IMR-90 (cell line): ENCODE results near the gene SIM1. TPM values are rescaled to one million over a fixed set of nuclear protein-coding genes. Genes with fewer than 3 reads are reported as not detected.

Experiments
- ATAC-seq: fragments of 200-7000 bp; cut with Tn5 transposase; 2 replicates; pipeline ENCODE4 v1.9.1; 2020; ENCODE audit warnings: low read depth, mild to moderate bottlenecking, moderate library complexity
- BruUV-seq: library from RNA; stranded (reverse); fragments of 400-500 nt; replicated peaks from 2 replicates; lab custom pipeline; 2021; lab: Mats Ljungman, UMichigan
- CTCF ChIA-PET: fragments of 300-600 bp; formaldehyde crosslinking; extraction: SDS; loops from one replicate; lab custom pipeline; 2021; ENCODE audit warnings: antibody characterized with exemption; lab: Yijun Ruan, JAX
- POLR2A ChIA-PET: fragments of 300-600 bp; sonication (Branson Sonifier 250); formaldehyde crosslinking; loops from one replicate; lab custom pipeline; 2022; ENCODE audit warnings: antibody characterized with exemption; ENCODE audit not compliant: unreplicated experiment; lab: Charles Lee
- DNase-seq: peaks from one replicate; pipeline ENCODE4 v3.0.0; 2013
- H2AFZ ChIP-seq: replicated peaks from 2 replicates; pipeline ENCODE3; 2013; ENCODE audit warnings: low read length, mild to moderate bottlenecking; ENCODE audit not compliant: poor library complexity
- H2AK5ac ChIP-seq: 2 replicates; pipeline ENCODE4 v1.6.1; 2013; ENCODE audit warnings: low read depth, low read length, inconsistent platforms
- H2AK9ac ChIP-seq: replicated peaks from 2 replicates; pipeline ENCODE3; 2013; ENCODE audit warnings: mild to moderate bottlenecking, low read depth, low read length, moderate library complexity; ENCODE audit not compliant: poor library complexity
- H2BK120ac ChIP-seq: 2 replicates; pipeline ENCODE4 v1.6.1; 2013; ENCODE audit warnings: low read depth, low read length, inconsistent platforms
- H2BK15ac ChIP-seq: 3 replicates; pipeline ENCODE4 v1.6.1; 2013; ENCODE audit warnings: low read depth, low read length, inconsistent platforms
- H2BK20ac ChIP-seq: 2 replicates; pipeline ENCODE4 v1.6.1; 2013; ENCODE audit warnings: low read depth, mild to moderate bottlenecking, inconsistent platforms, low read length, moderate library complexity
- H2BK5ac ChIP-seq: 2 replicates; pipeline ENCODE4 v1.6.1; 2013; ENCODE audit warnings: mild to moderate bottlenecking, low read depth, low read length, inconsistent platforms; ENCODE audit not compliant: poor library complexity, severe bottlenecking
- H3K14ac ChIP-seq: replicated peaks from 2 replicates; pipeline ENCODE4 v1.6.1; 2013; ENCODE audit warnings: low read depth, low read length, inconsistent platforms
- H3K18ac ChIP-seq: 2 replicates; pipeline ENCODE4 v1.6.1; 2013; ENCODE audit warnings: low read depth, low read length, control low read depth
- H3K23ac ChIP-seq: 2 replicates; pipeline ENCODE4 v1.6.1; 2013; ENCODE audit warnings: low read depth, low read length, inconsistent platforms
- H3K27ac ChIP-seq: 2 replicates; pipeline ENCODE4 v1.5.1; 2013; ENCODE audit warnings: mild to moderate bottlenecking, control low read depth, low read length; ENCODE audit not compliant: insufficient read depth
- H3K27me3 ChIP-seq: 2 replicates; pipeline ENCODE4 v1.6.1; 2013; ENCODE audit warnings: low read length; ENCODE audit not compliant: control insufficient read depth, insufficient read depth
- H3K36me3 ChIP-seq: 2 replicates; pipeline ENCODE4 v1.6.1; 2013; ENCODE audit warnings: low read length, mixed read lengths; ENCODE audit not compliant: control insufficient read depth, insufficient read depth
- H3K4ac ChIP-seq: 2 replicates; pipeline ENCODE4 v1.6.1; 2013; ENCODE audit warnings: low read depth, low read length, inconsistent platforms
- H3K4me1 ChIP-seq: 2 replicates; pipeline ENCODE4 v1.6.1; 2013; ENCODE audit warnings: low read length, mixed read lengths; ENCODE audit not compliant: control insufficient read depth, insufficient read depth
- H3K4me2 ChIP-seq: 2 replicates; pipeline ENCODE4 v1.6.1; 2013; ENCODE audit warnings: low read depth, mild to moderate bottlenecking, control low read depth, low read length, moderate library complexity
- H3K4me3 ChIP-seq: 2 replicates; pipeline ENCODE4 v1.5.1; 2013; ENCODE audit warnings: low read depth, mild to moderate bottlenecking, control low read depth, low read length, moderate library complexity; ENCODE audit not compliant: insufficient read depth
- H3K56ac ChIP-seq: 2 replicates; pipeline ENCODE4 v1.6.1; 2013; ENCODE audit warnings: low read length, inconsistent platforms; ENCODE audit not compliant: insufficient read depth; ENCODE audit errors: extremely low read depth
- H3K79me1 ChIP-seq, 2 experiments: 2 replicates each; pipeline ENCODE4 v1.6.1; 2013; ENCODE audit warnings: low read length in 2 of 2, inconsistent platforms in 1 of 2, low read depth in 1 of 2
- H3K9ac ChIP-seq: 2 replicates; pipeline ENCODE4 v1.6.1; 2013; ENCODE audit warnings: low read depth, low read length, control low read depth
- H3K9me1 ChIP-seq: 2 replicates; pipeline ENCODE4 v1.6.1; 2013; ENCODE audit warnings: low read length, inconsistent platforms; ENCODE audit not compliant: insufficient read depth
- H3K9me3 ChIP-seq: 2 replicates; pipeline ENCODE4 v1.6.1; 2013; ENCODE audit warnings: low read length; ENCODE audit not compliant: control insufficient read depth, insufficient read depth
- H4K20me1 ChIP-seq: 2 replicates; pipeline ENCODE4 v1.6.1; 2013; ENCODE audit warnings: low read length, inconsistent platforms; ENCODE audit not compliant: insufficient read depth
- H4K5ac ChIP-seq: 2 replicates; pipeline ENCODE4 v1.6.1; 2013; ENCODE audit warnings: mild to moderate bottlenecking, low read depth, low read length, control low read depth
- H4K8ac ChIP-seq, 2 experiments: 2 replicates each; pipeline ENCODE4 v1.6.1; 2013; ENCODE audit warnings: low read depth in 2 of 2, low read length in 2 of 2, control low read depth in 1 of 2, inconsistent platforms in 1 of 2
- H4K91ac ChIP-seq: 2 replicates; pipeline ENCODE4 v1.6.1; 2013; ENCODE audit warnings: low read depth, low read length, inconsistent platforms; ENCODE audit not compliant: insufficient read depth
- CEBPB ChIP-seq: IDR thresholded peaks from 2 replicates; pipeline ENCODE4 v1.6.1; 2012; ENCODE audit warnings: low read depth, low read length, improper control_type of control experiment
- CHD1 ChIP-seq: IDR thresholded peaks from 2 replicates; pipeline ENCODE4 v1.6.1; 2012; ENCODE audit warnings: low read depth, low read length, improper control_type of control experiment
- MAFK ChIP-seq: IDR thresholded peaks from 2 replicates; pipeline ENCODE4 v1.6.1; 2012; ENCODE audit warnings: low read depth, low read length, improper control_type of control experiment
- MAZ ChIP-seq: IDR thresholded peaks from 2 replicates; pipeline ENCODE4 v1.6.1; 2012; ENCODE audit warnings: low read depth, mild to moderate bottlenecking, low read length, improper control_type of control experiment, moderate library complexity, borderline replicate concordance
- POLR2A ChIP-seq: IDR thresholded peaks from 2 replicates; pipeline ENCODE4 v1.6.1; 2012; ENCODE audit warnings: mild to moderate bottlenecking, low read depth, low read length
- RAD21 ChIP-seq: IDR thresholded peaks from 2 replicates; pipeline ENCODE4 v1.6.1; 2012; ENCODE audit warnings: low read length, improper control_type of control experiment
- RFX5 ChIP-seq: IDR thresholded peaks from 2 replicates; pipeline ENCODE4 v1.8.0; 2012; ENCODE audit warnings: low read depth, mild to moderate bottlenecking, low read length, moderate library complexity
- WGBS, 2 experiments: methylation state at CpG; one replicate each; pipeline versions ENCODE4 v1.1.5 to v1.1.7; 2013; ENCODE audit warnings: missing lambda C conversion rate in 2 of 2; ENCODE audit not compliant: insufficient read length in 1 of 2; ENCODE audit errors: extremely low coverage in 2 of 2; 5-methylcytosine and 5-hydroxymethylcytosine counted together
- dilution Hi-C: fragments of 300-500 bp; cut with HindIII; formaldehyde crosslinking; loops from one replicate; pipeline ENCODE4 v1.14.3; 2018; ENCODE audit warnings: low sequenced_read_pairs; ENCODE audit not compliant: unreplicated experiment
- in situ Hi-C: fragments of 300-500 bp; cut with MboI; formaldehyde crosslinking; loops from 3 replicates; pipeline ENCODE4 v1.14.3; 2019; ENCODE audit warnings: low sequenced_read_pairs, inconsistent platforms, mixed read lengths
- intact Hi-C: fragments of 100-400 bp; cut with micrococcal nuclease; formaldehyde crosslinking; loops from 2 replicates; pipeline ENCODE4 v1.10.0; 2022
- polyA plus RNA-seq, 3 experiments: library from polyadenylated mRNA; depleted of rRNA; stranded (reverse); fragments of >200 nt; gene quantifications; 2 replicates each; pipeline ENCODE4 v1.2.3, GENCODE V29; 2012; ENCODE audit warnings: low replicate concordance in 1 of 3
- total RNA-seq: library from RNA; depleted of rRNA; stranded (reverse); fragments of >200 nt; gene quantifications from 2 replicates; pipeline ENCODE4 v1.2.3, GENCODE V29; 2012

Gene SIM1
- total and polyA plus RNA-seq, 2 of the 4 experiments (the other 2 are of a cell fraction), result not detected

GRCh38 chr6:100412872-100413271, 51.8 kb downstream of the SIM1 start:
- ChIA-PET POLR2A (no interaction called here), CTCF (no interaction called here)
- WGBS, 2 experiments, result 69% methylated on average over 3 of the region's 4 CpGs; no CpG with 5 or more reads in 1 of the 2 experiments
- Histone ChIP-seq H3K23ac (no peak overlapping the region), H3K56ac (no peak overlapping the region), H2BK15ac (no peak overlapping the region), H3K14ac (no peak overlapping the region), H3K9me1 (no peaks in the 10 kb centered on the region), H3K9me3 (no peaks in the 10 kb centered on the region), H3K79me1 (no peaks in the 10 kb centered on the region), H3K9ac (no peak overlapping the region), H3K4me3 (no peak overlapping the region), H4K5ac (no peak overlapping the region), H3K4me2 (no peak overlapping the region), H2AFZ (no peak overlapping the region), H2BK5ac (no peak overlapping the region), H3K27ac (no peak overlapping the region), H2BK120ac (no peak overlapping the region), H4K91ac (no peak overlapping the region), H2BK20ac (no peak overlapping the region), H4K8ac (no peak overlapping the region), H2AK9ac (no peak overlapping the region), H3K18ac (no peak overlapping the region), H2AK5ac (no peak overlapping the region), H4K20me1 (no peaks in the 10 kb centered on the region), H3K4me1 (no peaks in the 10 kb centered on the region), H3K27me3 (peaks cover 20% of the 10 kb centered on the region), H3K4ac (no peak overlapping the region), H3K36me3 (no peaks in the 10 kb centered on the region)
- no peak for ATAC-seq
- no peak for TF ChIP-seq RFX5
- no peak for TF ChIP-seq MAFK
- TF ChIP-seq CHD1, result no peak
- no peak for TF ChIP-seq MAZ
- TF ChIP-seq POLR2A, result no peak
- no peak for TF ChIP-seq CEBPB
- no peak for TF ChIP-seq RAD21
- no peak for DNase-seq
- dilution Hi-C loops (no loop called here), intact Hi-C loops (no loop called here), in situ Hi-C loops (no loop called here)
- no TSS peak for BruUV-seq
